K562 (cell line): ENCODE measurements around the gene KCNMB2. TPM values are rescaled to one million over a fixed set of nuclear protein-coding genes. Genes with fewer than 3 reads are reported as not detected.

Source experiments
- ATAC-seq: fragments of 200-7000 bp; cut with Tn5 transposase; 3 replicates; pipeline ENCODE4 v1.9.1; 2020; ENCODE audit warnings: moderate library complexity
- BruUV-seq: library from RNA; stranded (reverse); fragments of 400-500 nt; replicated peaks from 2 replicates; lab custom pipeline; 2021; lab: Mats Ljungman, UMichigan
- CTCF ChIA-PET: fragments of 300-600 bp; formaldehyde crosslinking; extraction: SDS; loops from one replicate; lab custom pipeline; 2021; ENCODE audit warnings: low intra/inter-chr PET ratio; lab: Yijun Ruan, JAX
- POLR2A ChIA-PET: fragments of 300-600, 350-650 bp; sonication (Branson Sonifier 250); formaldehyde crosslinking; extraction: SDS; loops from one replicate; lab custom pipeline; 2021; ENCODE audit warnings: antibody characterized with exemption, inconsistent platforms; lab: Yijun Ruan, JAX
- DNase-seq, 4 experiments: peaks; one replicate each; pipeline versions ENCODE4 v3.0.0 to v3.0.0-alpha.2; 2011 to 2018; ENCODE audit warnings: low spot score in 3 of 4, mixed read lengths in 3 of 4; ENCODE audit errors: extremely low read depth in 1 of 4
- FAIRE-seq: peaks from 2 replicates; lab custom pipeline; 2011; peaks lifted over from hg19 to GRCh38; lab: Jason Lieb, UNC
- H2AFZ ChIP-seq: 2 replicates; pipeline ENCODE4 v1.6.0; 2011; ENCODE audit warnings: low read depth, low read length, control low read depth, inconsistent platforms
- H3K27ac ChIP-seq: fragments of 200-600 bp; 3 replicates; pipeline ENCODE4 v1.8.0; 2011; ENCODE audit warnings: low read depth, mild to moderate bottlenecking, control low read depth, inconsistent platforms, low read length, moderate library complexity, mixed read lengths; ENCODE audit errors: extremely low read depth
- H3K27me3 ChIP-seq, 2 experiments: fragments of 300-600 bp in 1 of 2; 2 replicates in 1 of 2; 3 replicates in 1 of 2; pipeline versions ENCODE4 v1.6.0 to v1.8.0; 2011; ENCODE audit warnings: inconsistent platforms in 2 of 2, low read length in 2 of 2, mild to moderate bottlenecking in 1 of 2, mixed read lengths in 1 of 2, moderate library complexity in 1 of 2; ENCODE audit not compliant: control insufficient read depth in 2 of 2, insufficient read depth in 2 of 2
- H3K36me3 ChIP-seq: fragments of 300-600 bp; 3 replicates; pipeline ENCODE4 v1.8.0; 2011; ENCODE audit warnings: mild to moderate bottlenecking, low read length, inconsistent platforms; ENCODE audit not compliant: control insufficient read depth, insufficient read depth
- H3K4me1 ChIP-seq, 2 experiments: fragments of 200-600 bp in 1 of 2; replicated peaks in 1 of 2; 2 replicates in 1 of 2; 3 replicates in 1 of 2; pipeline versions ENCODE4 v1.5.1 to v1.8.0; 2011; ENCODE audit warnings: inconsistent platforms in 2 of 2, low read length in 2 of 2, mild to moderate bottlenecking in 1 of 2, mixed read lengths in 1 of 2, moderate library complexity in 1 of 2; ENCODE audit not compliant: control insufficient read depth in 2 of 2, insufficient read depth in 2 of 2
- H3K4me2 ChIP-seq: 2 replicates; pipeline ENCODE4 v1.6.1; 2011; ENCODE audit warnings: low read length, control low read depth, inconsistent platforms, mixed read lengths; ENCODE audit not compliant: insufficient read depth
- H3K4me3 ChIP-seq: fragments of 200-600 bp; sonication (generic), shearing (Covaris generic); 2 replicates; pipeline ENCODE4 v1.5.1; 2016; ENCODE audit warnings: control low read depth, inconsistent platforms
- H3K79me2 ChIP-seq: fragments of 200-600 bp; 3 replicates; pipeline ENCODE4 v1.8.0; 2011; ENCODE audit warnings: low read length, inconsistent platforms; ENCODE audit not compliant: control insufficient read depth, insufficient read depth
- H3K9ac ChIP-seq, 2 experiments: 2 replicates each; pipeline versions ENCODE4 v1.6.0 to v1.6.1; 2011; ENCODE audit warnings: low read depth in 2 of 2, low read length in 2 of 2, control low read depth in 1 of 2, inconsistent platforms in 1 of 2, mild to moderate bottlenecking in 1 of 2, mixed read lengths in 1 of 2; ENCODE audit not compliant: insufficient read depth in 1 of 2
- H3K9me1 ChIP-seq: one replicate; pipeline ENCODE4 v1.6.0; 2011; ENCODE audit warnings: inconsistent platforms, mild to moderate bottlenecking, low read length, moderate library complexity; ENCODE audit not compliant: control insufficient read depth, insufficient read depth
- H3K9me3 ChIP-seq: replicated peaks from 2 replicates; pipeline ENCODE4 v1.5.1; 2011; ENCODE audit warnings: low read depth, low read length, inconsistent platforms; ENCODE audit not compliant: control insufficient read depth, insufficient read depth
- H4K20me1 ChIP-seq: replicated peaks from 2 replicates; pipeline ENCODE4 v1.6.1; 2011; ENCODE audit warnings: low read length, inconsistent platforms, mixed read lengths; ENCODE audit not compliant: control insufficient read depth, insufficient read depth
- ASH1L ChIP-seq: fragments of 450-650 bp; IDR thresholded peaks from 2 replicates; pipeline ENCODE4 v1.6.1; 2018; ENCODE audit warnings: borderline replicate concordance, mild to moderate bottlenecking, low read depth; ENCODE audit not compliant: partially characterized antibody
- BCL6 ChIP-seq: fragments of 250-450 bp; sonication (Bioruptor Pico); IDR thresholded peaks from 2 replicates; pipeline ENCODE4 v1.4.0; 2020
- DMBX1 ChIP-seq: fragments of 250-450 bp; sonication (Bioruptor Pico); IDR thresholded peaks from 2 replicates; pipeline ENCODE4 v1.8.0; 2022; ENCODE audit warnings: inconsistent platforms, mild to moderate bottlenecking, moderate library complexity, borderline replicate concordance
- FOXJ3 ChIP-seq: sonication (generic); formaldehyde crosslinking; IDR thresholded peaks from 2 replicates; pipeline ENCODE4 v1.4.0; 2020; ENCODE audit warnings: mild to moderate bottlenecking, missing genetic modification reagents
- MAFK ChIP-seq: IDR thresholded peaks from 2 replicates; pipeline ENCODE4 v1.6.1; 2011; ENCODE audit warnings: low read length, improper control_type of control experiment
- NR4A1 ChIP-seq, 2 experiments: fragments of 250-450 bp in 1 of 2; fragments of 450-650 bp in 1 of 2; sonication (Bioruptor Pico) in 1 of 2; IDR thresholded peaks; 2 replicates each; pipeline versions ENCODE4 v1.4.0 to v1.6.1; 2016 to 2020; ENCODE audit warnings: mild to moderate bottlenecking in 2 of 2, missing compliant biosample characterization in 1 of 2, missing genetic modification characterization in 1 of 2, moderate library complexity in 1 of 2
- RNF2 ChIP-seq: sonication (generic); IDR thresholded peaks from 2 replicates; pipeline ENCODE4 v1.6.1; 2016
- ZNF12 ChIP-seq: sonication (generic); formaldehyde crosslinking; IDR thresholded peaks from 2 replicates; pipeline ENCODE4 v1.4.0; 2020; ENCODE audit warnings: mild to moderate bottlenecking, missing genetic modification reagents
- ZNF644 ChIP-seq: fragments of 200-800 bp; sonication (Bioruptor generic); IDR thresholded peaks from 2 replicates; pipeline ENCODE4 v1.6.1; 2016; ENCODE audit warnings: low read depth, missing genetic modification characterization, missing compliant biosample characterization
- WGBS: fragments of 100-300 bp; shearing (Covaris generic); methylation state at CpG from one replicate; pipeline ENCODE4 v1.1.6; 2016; ENCODE audit warnings: low coverage, mixed read lengths; ENCODE audit not compliant: insufficient coverage; ENCODE audit errors: missing lambda C conversion rate; 5-methylcytosine and 5-hydroxymethylcytosine counted together
- in situ Hi-C: fragments of 300-500 bp; cut with MboI; formaldehyde crosslinking; loops from 4 replicates; pipeline ENCODE4 v1.15.0; 2018; ENCODE audit warnings: inconsistent platforms, mixed read lengths
- intact Hi-C: fragments of 100-400 bp; cut with micrococcal nuclease; formaldehyde crosslinking; loops from 2 replicates; pipeline ENCODE4 v1.14.2; 2022
- polyA plus RNA-seq, 8 experiments: library from polyadenylated mRNA; depleted of rRNA in 4 of 8; stranded (reverse) in 5 of 8; unstranded in 3 of 8; fragments of >200 nt; fragmentation: Nextera tagmentation in 2 of 8; fragmentation: Illumina TruSeq in 1 of 8; extraction: Ambion mirVana in 2 of 8; extraction: Trizol in 1 of 8; gene quantifications; 2 replicates each; pipeline versions ENCODE4 v1.2.1 to v1.2.3, GENCODE V29; 2011 to 2014; ENCODE audit warnings: inconsistent platforms in 1 of 8, missing spikeins in 1 of 8
- total RNA-seq, 7 experiments: library from RNA; depleted of rRNA in 6 of 7; stranded (reverse); fragments of >200 nt in 6 of 7; fragmentation: Illumina TruSeq in 2 of 7; extraction: Trizol in 2 of 7; gene quantifications; 2 replicates each; pipeline versions ENCODE4 v1.2.1 to v1.2.3, GENCODE V29; 2011 to 2021; ENCODE audit warnings: low replicate concordance in 1 of 7
- TF ChIP-seq, protein P1 (sequence below): fragments of 450-650 bp; IDR thresholded peaks from 2 replicates; pipeline ENCODE4 v1.7.0; 2016; ENCODE audit warnings: borderline replicate concordance
- TF ChIP-seq, protein P2 (sequence below): fragments of 250-450 bp; sonication (Bioruptor Pico); IDR thresholded peaks from 2 replicates; pipeline ENCODE4 v1.8.0; 2022; ENCODE audit warnings: moderate library complexity, mild to moderate bottlenecking, inconsistent platforms
- TF ChIP-seq, protein P3 (sequence below): fragments of 250-450 bp; sonication (Bioruptor Pico); IDR thresholded peaks from 2 replicates; pipeline ENCODE4 v1.6.1; 2021; ENCODE audit warnings: mild to moderate bottlenecking

The KCNMB2 gene
- total and polyA plus RNA-seq, 9 of the 15 experiments (the other 6 are each of a cell fraction or from before 2014, with no cell fraction given), result 0.04 to 0.15 TPM; not detected in 7

GRCh38 chr3:178680489-178680888, 144.3 kb downstream of the KCNMB2 start:
- in situ Hi-C loops, result no loop called here
- FAIRE-seq (no peak), DNase-seq (peak in 2 of 4 experiments; percentile 20 to 22), ATAC-seq (no peak)
- Histone ChIP-seq H3K79me2 (no peaks in the 10 kb centered on the region), H3K4me2 (no peak overlapping the region), H3K9me3 (no peaks in the 10 kb centered on the region), H4K20me1 (no peaks in the 10 kb centered on the region), H3K27me3 (no peaks in the 10 kb centered on the region), H3K4me1 (no peaks in the 10 kb centered on the region; a peak in 1 of 5 replicates), H2AFZ (no peak overlapping the region), H3K9ac (no peak overlapping the region), H3K27ac (no peak overlapping the region), H3K4me3 (no peak overlapping the region), H3K36me3 (no peaks in the 10 kb centered on the region), H3K9me1 (no peaks in the 10 kb centered on the region)
- ChIA-PET CTCF (no interaction called here), POLR2A (interaction anchor here (0.7 kb wide), 1 partner anchor 20 kb away, joined by 3 read pairs; no protein-coding TSS in a partner anchor)
- TF ChIP-seq FOXJ3 (CRISPR knock-in tag), result no peak
- BruUV-seq, result no TSS peak
- intact Hi-C loops, result no loop called here
- 0% methylated on average over 2 of the region's 2 CpGs for WGBS

GRCh38 chr3:178684881-178685590, 148.8 kb downstream of the KCNMB2 start:
- intact Hi-C loops, result no loop called here
- POLR2A ChIA-PET, result interaction anchor here (1.2 kb wide), 1 partner anchor 23 kb away, joined by 3 read pairs; no protein-coding TSS in a partner anchor
- no TSS peak for BruUV-seq
- TF ChIP-seq, protein P1, sequence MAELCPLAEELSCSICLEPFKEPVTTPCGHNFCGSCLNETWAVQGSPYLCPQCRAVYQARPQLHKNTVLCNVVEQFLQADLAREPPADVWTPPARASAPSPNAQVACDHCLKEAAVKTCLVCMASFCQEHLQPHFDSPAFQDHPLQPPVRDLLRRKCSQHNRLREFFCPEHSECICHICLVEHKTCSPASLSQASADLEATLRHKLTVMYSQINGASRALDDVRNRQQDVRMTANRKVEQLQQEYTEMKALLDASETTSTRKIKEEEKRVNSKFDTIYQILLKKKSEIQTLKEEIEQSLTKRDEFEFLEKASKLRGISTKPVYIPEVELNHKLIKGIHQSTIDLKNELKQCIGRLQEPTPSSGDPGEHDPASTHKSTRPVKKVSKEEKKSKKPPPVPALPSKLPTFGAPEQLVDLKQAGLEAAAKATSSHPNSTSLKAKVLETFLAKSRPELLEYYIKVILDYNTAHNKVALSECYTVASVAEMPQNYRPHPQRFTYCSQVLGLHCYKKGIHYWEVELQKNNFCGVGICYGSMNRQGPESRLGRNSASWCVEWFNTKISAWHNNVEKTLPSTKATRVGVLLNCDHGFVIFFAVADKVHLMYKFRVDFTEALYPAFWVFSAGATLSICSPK, result no peak
- TF ChIP-seq ZNF12 (CRISPR knock-in tag) (no peak), RNF2 (no peak), NR4A1 (CRISPR knock-in tag; IDR thresholded peaks at IDR 0.05) (no peak), NR4A1 (tag; IDR thresholded peaks at IDR 0.05) (0 out of 2 replicates have a peak, but pooled peaks have one; percentile 39), DMBX1 (CRISPR knock-in tag) (peak; percentile 83; the same call in 1 of the 2 replicates), ASH1L (no peak), ZNF644 (tag) (0 out of 2 replicates have a peak, but pooled peaks have one; percentile 25), BCL6 (CRISPR knock-in tag) (peak; percentile 38; the same call in 1 of the 2 replicates), MAFK (no peak)
- TF ChIP-seq, protein P2, sequence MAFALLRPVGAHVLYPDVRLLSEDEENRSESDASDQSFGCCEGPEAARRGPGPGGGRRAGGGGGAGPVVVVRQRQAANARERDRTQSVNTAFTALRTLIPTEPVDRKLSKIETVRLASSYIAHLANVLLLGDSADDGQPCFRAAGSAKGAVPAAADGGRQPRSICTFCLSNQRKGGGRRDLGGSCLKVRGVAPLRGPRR, result no peak
- TF ChIP-seq, protein P3, sequence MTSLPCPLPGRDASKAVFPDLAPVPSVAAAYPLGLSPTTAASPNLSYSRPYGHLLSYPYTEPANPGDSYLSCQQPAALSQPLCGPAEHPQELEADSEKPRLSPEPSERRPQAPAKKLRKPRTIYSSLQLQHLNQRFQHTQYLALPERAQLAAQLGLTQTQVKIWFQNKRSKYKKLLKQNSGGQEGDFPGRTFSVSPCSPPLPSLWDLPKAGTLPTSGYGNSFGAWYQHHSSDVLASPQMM, result no peak

More at GRCh38 chr3:178684881-178685590, 148.8 kb downstream of the KCNMB2 start:
- H3K79me2 ChIP-seq, result no peaks in the 10 kb centered on the region
- DNase-seq (peak in 2 of 4 experiments; percentile 9 to 23), FAIRE-seq (no peak), ATAC-seq (peak; percentile 61; the same call in 1 of the 3 replicates)
- 0% methylated on average over 1 of the region's 1 CpG for WGBS
- H3K27me3 ChIP-seq, result no peaks in the 10 kb centered on the region
- CTCF ChIA-PET, result no interaction called here
- no peaks in the 10 kb centered on the region for H3K9me1 ChIP-seq
- H3K36me3 ChIP-seq, result no peaks in the 10 kb centered on the region
- H4K20me1 ChIP-seq, result no peaks in the 10 kb centered on the region
- no peak overlapping the region for H3K4me3 ChIP-seq
- no peak overlapping the region for H3K9ac ChIP-seq
- H3K27ac ChIP-seq, result no peak overlapping the region
- H3K4me2 ChIP-seq, result no peak overlapping the region
- H3K4me1 ChIP-seq, result no peaks in the 10 kb centered on the region
- no peaks in the 10 kb centered on the region for H3K9me3 ChIP-seq
- in situ Hi-C loops, result no loop called here
- no peak overlapping the region for H2AFZ ChIP-seq
